PFSK-1 (cell line): ENCODE results near the gene NDUFS3.

ENCODE experiments used
- FOXP2 ChIP-seq: optimal IDR thresholded peaks from 2 replicates; pipeline ENCODE3; 2011; ENCODE audit warnings: borderline replicate concordance, control low read depth, inconsistent platforms; ENCODE audit not compliant: insufficient read depth; ENCODE audit errors: extremely low read length, extremely low read depth
- POLR2AphosphoS5 ChIP-seq: IDR thresholded peaks from 2 replicates; pipeline ENCODE4 v1.6.1; 2012; ENCODE audit warnings: low read depth, mild to moderate bottlenecking, control low read depth, low read length, moderate library complexity
- SIN3A ChIP-seq: IDR thresholded peaks from 2 replicates; pipeline ENCODE4 v1.6.1; 2012; ENCODE audit warnings: mild to moderate bottlenecking, low read length, moderate library complexity, borderline replicate concordance; ENCODE audit not compliant: insufficient read depth
- TAF1 ChIP-seq: IDR thresholded peaks from 2 replicates; pipeline ENCODE4 v1.6.1; 2012; ENCODE audit warnings: low read length, control low read depth, borderline replicate concordance; ENCODE audit not compliant: insufficient read depth
- TF ChIP-seq, protein P1 (sequence below), 2 experiments: IDR thresholded peaks; 2 replicates each; pipeline versions ENCODE4 v1.6.1 to v1.8.0; 2011 to 2012; ENCODE audit warnings: low read depth in 2 of 2, low read length in 2 of 2, control low read depth in 1 of 2, inconsistent platforms in 1 of 2, mild to moderate bottlenecking in 1 of 2, moderate library complexity in 1 of 2; ENCODE audit not compliant: insufficient read depth in 1 of 2

The NDUFS3 gene

DNA sequence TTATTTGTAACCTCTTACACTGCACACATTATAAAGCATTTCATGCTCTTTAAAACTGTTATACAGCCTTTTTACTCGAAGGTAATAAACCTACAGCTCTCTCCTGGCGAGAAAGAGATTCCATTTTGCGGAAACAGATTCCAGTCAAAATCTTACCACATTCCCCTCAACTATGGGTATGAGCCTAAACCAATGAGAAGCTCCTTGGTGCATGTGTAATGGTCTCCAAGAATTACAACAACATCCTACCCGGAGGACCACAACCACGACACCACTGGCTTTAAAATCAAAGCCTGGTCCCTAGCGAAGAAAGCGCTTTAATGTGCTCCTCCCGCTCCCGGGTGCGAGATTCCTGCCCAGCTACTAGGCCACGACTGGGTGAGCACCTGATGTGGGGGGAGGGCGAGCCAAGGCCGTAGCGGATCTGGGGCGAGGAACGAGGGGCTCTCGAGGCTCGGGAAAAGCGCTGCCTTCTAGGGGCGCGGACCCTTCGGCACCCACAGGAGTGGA is 26.8 kb upstream of the NDUFS3 start:
- TF ChIP-seq FOXP2 (no peak), SIN3A (0 out of 2 replicates have a peak, but pooled peaks have one; percentile 64)

- TF ChIP-seq TAF1: peak; percentile 73
- TF ChIP-seq, protein P1, sequence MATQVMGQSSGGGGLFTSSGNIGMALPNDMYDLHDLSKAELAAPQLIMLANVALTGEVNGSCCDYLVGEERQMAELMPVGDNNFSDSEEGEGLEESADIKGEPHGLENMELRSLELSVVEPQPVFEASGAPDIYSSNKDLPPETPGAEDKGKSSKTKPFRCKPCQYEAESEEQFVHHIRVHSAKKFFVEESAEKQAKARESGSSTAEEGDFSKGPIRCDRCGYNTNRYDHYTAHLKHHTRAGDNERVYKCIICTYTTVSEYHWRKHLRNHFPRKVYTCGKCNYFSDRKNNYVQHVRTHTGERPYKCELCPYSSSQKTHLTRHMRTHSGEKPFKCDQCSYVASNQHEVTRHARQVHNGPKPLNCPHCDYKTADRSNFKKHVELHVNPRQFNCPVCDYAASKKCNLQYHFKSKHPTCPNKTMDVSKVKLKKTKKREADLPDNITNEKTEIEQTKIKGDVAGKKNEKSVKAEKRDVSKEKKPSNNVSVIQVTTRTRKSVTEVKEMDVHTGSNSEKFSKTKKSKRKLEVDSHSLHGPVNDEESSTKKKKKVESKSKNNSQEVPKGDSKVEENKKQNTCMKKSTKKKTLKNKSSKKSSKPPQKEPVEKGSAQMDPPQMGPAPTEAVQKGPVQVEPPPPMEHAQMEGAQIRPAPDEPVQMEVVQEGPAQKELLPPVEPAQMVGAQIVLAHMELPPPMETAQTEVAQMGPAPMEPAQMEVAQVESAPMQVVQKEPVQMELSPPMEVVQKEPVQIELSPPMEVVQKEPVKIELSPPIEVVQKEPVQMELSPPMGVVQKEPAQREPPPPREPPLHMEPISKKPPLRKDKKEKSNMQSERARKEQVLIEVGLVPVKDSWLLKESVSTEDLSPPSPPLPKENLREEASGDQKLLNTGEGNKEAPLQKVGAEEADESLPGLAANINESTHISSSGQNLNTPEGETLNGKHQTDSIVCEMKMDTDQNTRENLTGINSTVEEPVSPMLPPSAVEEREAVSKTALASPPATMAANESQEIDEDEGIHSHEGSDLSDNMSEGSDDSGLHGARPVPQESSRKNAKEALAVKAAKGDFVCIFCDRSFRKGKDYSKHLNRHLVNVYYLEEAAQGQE (IDR thresholded peaks at IDR 0.05; ENCODE audit: insufficient read depth in 1 of 2, low read depth in 2 of 2, low read length in 2 of 2): no peak
- peak; percentile 87 for TF ChIP-seq FOXP2
- TF ChIP-seq POLR2AphosphoS5: peak; percentile 89
- TF ChIP-seq SIN3A: peak; percentile 37; the same call in 1 of the 2 replicates
Observed at GRCh38 chr11:47552566-47553405, 26.1 kb upstream of the NDUFS3 start, which contains the start of gene CELF1. CELF1 (minus strand) TSS chr11:47553132; CDS start chr11:47499523, 53,609 bp downstream.

GRCh38 chr11:47553406-47553743 is 25.5 kb upstream of the NDUFS3 start:
- TF ChIP-seq TAF1 (no peak), SIN3A (no peak), POLR2AphosphoS5 (no peak), FOXP2 (no peak)
- TF ChIP-seq, protein P1 (IDR thresholded peaks at IDR 0.05; ENCODE audit: insufficient read depth in 1 of 2, low read depth in 2 of 2, low read length in 2 of 2): no peak

DNA sequence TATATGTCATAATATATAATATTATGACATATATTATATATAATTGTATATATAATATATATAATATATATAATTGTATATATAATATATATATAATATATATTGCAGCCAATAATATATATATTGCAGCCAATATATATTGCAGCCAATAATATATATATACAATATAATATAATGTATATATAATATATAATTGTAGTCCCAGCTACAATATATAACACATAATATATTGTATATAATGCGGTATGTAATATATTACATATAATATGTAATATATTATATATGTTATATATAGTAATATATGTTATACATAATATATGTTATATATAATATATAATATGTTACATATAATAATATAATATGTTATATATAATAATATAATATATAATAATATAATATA is 20.2 kb upstream of the NDUFS3 start:
- TF ChIP-seq SIN3A (no peak), POLR2AphosphoS5 (no peak), FOXP2 (no peak), TAF1 (no peak)
- TF ChIP-seq, protein P1 (IDR thresholded peaks at IDR 0.05; ENCODE audit: insufficient read depth in 1 of 2, low read depth in 2 of 2, low read length in 2 of 2): no peak

GRCh38 chr11:47560426-47560825 is 18.4 kb upstream of the NDUFS3 start:
- TF ChIP-seq, protein P1 (IDR thresholded peaks at IDR 0.05; ENCODE audit: insufficient read depth in 1 of 2, low read depth in 2 of 2, low read length in 2 of 2): no peak
- no peak for TF ChIP-seq TAF1
- TF ChIP-seq FOXP2: no peak
- no peak for TF ChIP-seq POLR2AphosphoS5
- TF ChIP-seq SIN3A: no peak
